ENCODE measurements around the gene UBE2M. TPM values are rescaled to one million over a fixed set of nuclear protein-coding genes. Genes with fewer than 3 reads are reported as not detected.
A peak's percentile ranks its signal among the peaks of the same experiment; 100 is the strongest.
"Not testable (repeated sequence)": the region's sequence is repeated elsewhere in the genome, so short reads cannot be mapped to it uniquely, and the experiment has no call there.

UBE2M gene
- total RNA-seq, 5 donors from 2014 or later (not counting 1 experiment from before 2014, with no cell fraction given): 35.6 to 53.5 (median 48.6) TPM

DNA sequence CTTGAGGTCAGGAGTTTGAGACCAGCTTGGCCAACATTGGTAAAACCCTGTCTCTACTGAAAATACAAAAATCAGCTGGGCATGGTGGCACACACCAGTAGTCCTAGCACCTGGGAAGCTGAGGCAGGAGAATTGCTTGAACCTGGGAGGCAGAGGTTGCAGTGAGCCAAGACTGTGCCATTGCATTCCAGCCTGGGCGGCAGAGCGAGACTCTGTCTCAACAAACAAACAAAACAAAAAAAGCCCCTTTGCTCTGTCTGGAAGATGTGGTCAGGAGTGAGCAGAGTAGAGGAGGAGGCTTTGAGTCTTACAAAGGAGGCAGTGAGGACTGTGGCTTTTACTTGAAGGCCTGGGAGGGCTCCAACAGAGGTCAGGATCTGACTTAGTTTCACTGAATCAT lies 19.2 kb upstream of the UBE2M start:
- not testable (repeated sequence) for DNase-seq

DNA sequence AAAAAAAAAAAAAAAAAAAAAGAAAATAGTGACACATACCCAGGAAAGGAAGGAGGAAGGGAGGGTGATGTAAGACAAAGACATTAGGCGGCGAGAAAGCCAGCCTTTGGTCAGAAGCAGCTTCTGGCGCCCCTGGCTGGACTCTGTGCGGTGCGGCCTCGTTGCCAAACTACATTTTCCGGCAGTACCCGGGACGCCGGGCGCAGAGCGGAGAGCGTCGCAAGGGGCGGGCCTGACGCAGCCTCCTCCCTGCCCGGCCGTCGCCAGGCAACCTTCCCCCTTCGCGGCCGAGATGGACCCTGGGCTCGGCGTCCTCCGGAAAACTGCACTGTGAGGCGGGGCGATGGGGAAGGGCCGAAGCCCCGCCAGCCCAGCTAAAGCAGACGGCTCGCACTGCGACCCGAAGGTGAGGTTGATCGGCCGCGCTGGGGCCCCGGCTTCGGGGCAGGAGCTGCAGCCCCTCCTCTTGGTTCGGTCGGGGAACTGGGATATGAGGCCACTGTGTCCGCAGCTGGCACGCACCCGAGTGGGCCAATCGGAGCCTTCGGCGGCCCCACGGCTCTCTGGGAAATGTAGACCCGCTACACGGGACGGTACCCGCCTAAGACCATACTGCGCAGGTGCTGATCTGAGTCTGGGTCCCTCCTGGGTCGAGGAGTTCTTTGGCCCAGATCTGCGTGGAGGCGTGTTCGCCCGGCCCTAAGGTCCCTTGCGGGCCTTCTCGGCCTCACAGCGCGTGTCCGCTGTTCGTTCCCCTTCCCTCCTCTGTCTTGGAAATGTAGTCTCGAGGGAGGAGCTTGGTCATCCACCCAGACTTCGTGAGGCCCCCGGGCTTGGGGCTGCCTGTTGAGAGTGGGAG lies 17.0 kb upstream of the UBE2M start:
- Histone ChIP-seq H3K36me3 (ENCODE audit: control insufficient read depth in 2 of 2, extremely low read depth in 1 of 2, insufficient read depth in 1 of 2, low read length in 1 of 2) (no peaks in the 10 kb centered on the region), H3K27ac (ENCODE audit: low read length) (peak overlapping the region; percentile 98), H3K9me3 (no peaks in the 10 kb centered on the region), H3K4me1 (ENCODE audit: control insufficient read depth in 1 of 2, extremely low read depth in 1 of 2, insufficient read depth in 2 of 2, low read length in 2 of 2) (peaks cover 12 to 46% of the 10 kb centered on the region in 2 experiments), H3K27me3 (replicated peaks in 1 of 2; ENCODE audit: control insufficient read depth in 2 of 2, extremely low read depth in 1 of 2, insufficient read depth in 2 of 2, low read length in 1 of 2) (no peaks in the 10 kb centered on the region), H3K4me3 (ENCODE audit: control insufficient read depth in 1 of 2, extremely low read depth in 1 of 2, low read length in 1 of 2) (peak overlapping the region; percentile 88 to 97)
- Mint-ChIP-seq H3K4me3 (peak overlapping the region; percentile 83 to 97 (median 93)), H3K27ac (peak overlapping the region; percentile 83 to 85), H3K36me3 (peaks cover 3% of the 10 kb centered on the region), H3K27me3 (no peaks in the 10 kb centered on the region), H3K9me3 (no peaks in the 10 kb centered on the region), H3K4me1 (peaks cover 40 to 43% (median 41%) of the 10 kb centered on the region in 3 donors)
- WGBS (ENCODE audit: insufficient coverage): under 1% methylated on average over 63 of the region's 66 CpGs
- ChIA-PET CTCF (interaction anchor here in 1 of 2 donors (0.8 to 2.0 kb wide), 3 partner anchors 55 to 62 kb away, joined by 3 to 12 read pairs (median 4); partner anchors contain the start of gene ZBTB45), POLR2A (interaction anchor here in 1 of 2 donors (0.6 kb wide), 3 partner anchors 54 to 266 kb away, joined by 4 to 9 read pairs (median 6); no protein-coding TSS in a partner anchor)
- ATAC-seq (replicated peaks in 1 of 4) (peak; percentile 33 to 35 (median 34)), DNase-seq (peak; percentile 32 to 87 (median 65))

More for the DNA sequence above, 19.2 kb upstream of the UBE2M start:
- POLR2A ChIA-PET; H3K27ac Mint-ChIP-seq; H3K9me3 Mint-ChIP-seq; H3K27me3 ChIP-seq (replicated peaks in 1 of 2; ENCODE audit: control insufficient read depth in 2 of 2, extremely low read depth in 1 of 2, insufficient read depth in 2 of 2, low read length in 1 of 2); H3K36me3 ChIP-seq (ENCODE audit: control insufficient read depth in 2 of 2, extremely low read depth in 1 of 2, insufficient read depth in 1 of 2, low read length in 1 of 2); H3K27me3 Mint-ChIP-seq; H3K4me3 ChIP-seq (ENCODE audit: control insufficient read depth in 1 of 2, extremely low read depth in 1 of 2, low read length in 1 of 2); H3K27ac ChIP-seq (ENCODE audit: low read length); H3K36me3 Mint-ChIP-seq; H3K9me3 ChIP-seq; ATAC-seq (replicated peaks in 1 of 4): not testable (repeated sequence)
- peaks cover 9 to 39% of the 10 kb centered on the region in 2 experiments for H3K4me1 ChIP-seq (ENCODE audit: control insufficient read depth in 1 of 2, extremely low read depth in 1 of 2, insufficient read depth in 2 of 2, low read length in 2 of 2)
- no CpG with 5 or more reads among the region's 2 CpGs for WGBS (ENCODE audit: insufficient coverage)
- CTCF ChIA-PET: interaction anchor here (1.0 to 1.6 kb wide), 2 partner anchors 56 to 57 kb away, joined by 4 to 5 read pairs; no protein-coding TSS in a partner anchor
- peaks cover 37 to 41% (median 39%) of the 10 kb centered on the region in 3 donors for H3K4me1 Mint-ChIP-seq
- peak overlapping the region in 2 of 3 donors; percentile 3 to 39 for H3K4me3 Mint-ChIP-seq

DNA sequence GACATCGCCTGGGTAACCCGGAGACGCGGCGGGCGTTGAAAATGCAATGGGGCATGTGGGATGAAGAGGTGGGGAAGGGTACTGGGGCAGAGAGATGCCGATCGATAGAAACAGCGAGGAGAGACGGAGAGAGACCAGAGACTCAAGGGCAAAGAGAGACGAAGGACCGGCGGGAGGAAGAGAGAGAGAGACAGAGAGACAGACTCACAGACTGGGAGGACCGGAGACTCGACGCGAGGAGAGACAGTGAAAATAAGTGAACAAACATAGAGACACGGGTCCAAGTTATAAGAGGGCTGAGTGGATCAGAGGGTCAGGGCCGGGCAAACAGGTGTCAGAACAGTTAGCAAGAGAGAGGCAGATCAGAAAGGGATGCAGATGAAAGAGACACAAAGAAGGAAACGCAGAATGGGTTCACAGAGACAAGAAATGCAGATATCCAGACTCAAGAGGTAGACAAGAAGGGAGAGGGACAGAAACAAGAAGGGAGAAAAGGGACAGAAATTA lies 15.3 kb upstream of the UBE2M start:
- no peaks in the 10 kb centered on the region for H3K9me3 ChIP-seq
- ATAC-seq (replicated peaks in 1 of 4): no peak
- Mint-ChIP-seq H3K27me3 (no peaks in the 10 kb centered on the region), H3K4me3 (peak overlapping the region; percentile 93 to 97 (median 97)), H3K4me1 (peaks cover 35 to 40% (median 37%) of the 10 kb centered on the region in 3 donors), H3K9me3 (no peaks in the 10 kb centered on the region), H3K36me3 (peaks cover 3% of the 10 kb centered on the region), H3K27ac (peak overlapping the region; percentile 100)
- H3K27me3 ChIP-seq (replicated peaks in 1 of 2; ENCODE audit: control insufficient read depth in 2 of 2, extremely low read depth in 1 of 2, insufficient read depth in 2 of 2, low read length in 1 of 2): no peaks in the 10 kb centered on the region
- peaks cover 12 to 46% of the 10 kb centered on the region in 2 experiments for H3K4me1 ChIP-seq (ENCODE audit: control insufficient read depth in 1 of 2, extremely low read depth in 1 of 2, insufficient read depth in 2 of 2, low read length in 2 of 2)
- no peak for DNase-seq
- ChIA-PET POLR2A (no interaction called here), CTCF (no interaction called here)
- WGBS (ENCODE audit: insufficient coverage): 2% methylated on average over 19 of the region's 20 CpGs
- peaks cover 0 to 7% of the 10 kb centered on the region in 2 donors for H3K36me3 ChIP-seq (ENCODE audit: control insufficient read depth in 2 of 2, extremely low read depth in 1 of 2, insufficient read depth in 1 of 2, low read length in 1 of 2)
- peak overlapping the region; percentile 56 to 79 for H3K4me3 ChIP-seq (ENCODE audit: control insufficient read depth in 1 of 2, extremely low read depth in 1 of 2, low read length in 1 of 2)
- peak overlapping the region; percentile 99 for H3K27ac ChIP-seq (ENCODE audit: low read length)

DNA sequence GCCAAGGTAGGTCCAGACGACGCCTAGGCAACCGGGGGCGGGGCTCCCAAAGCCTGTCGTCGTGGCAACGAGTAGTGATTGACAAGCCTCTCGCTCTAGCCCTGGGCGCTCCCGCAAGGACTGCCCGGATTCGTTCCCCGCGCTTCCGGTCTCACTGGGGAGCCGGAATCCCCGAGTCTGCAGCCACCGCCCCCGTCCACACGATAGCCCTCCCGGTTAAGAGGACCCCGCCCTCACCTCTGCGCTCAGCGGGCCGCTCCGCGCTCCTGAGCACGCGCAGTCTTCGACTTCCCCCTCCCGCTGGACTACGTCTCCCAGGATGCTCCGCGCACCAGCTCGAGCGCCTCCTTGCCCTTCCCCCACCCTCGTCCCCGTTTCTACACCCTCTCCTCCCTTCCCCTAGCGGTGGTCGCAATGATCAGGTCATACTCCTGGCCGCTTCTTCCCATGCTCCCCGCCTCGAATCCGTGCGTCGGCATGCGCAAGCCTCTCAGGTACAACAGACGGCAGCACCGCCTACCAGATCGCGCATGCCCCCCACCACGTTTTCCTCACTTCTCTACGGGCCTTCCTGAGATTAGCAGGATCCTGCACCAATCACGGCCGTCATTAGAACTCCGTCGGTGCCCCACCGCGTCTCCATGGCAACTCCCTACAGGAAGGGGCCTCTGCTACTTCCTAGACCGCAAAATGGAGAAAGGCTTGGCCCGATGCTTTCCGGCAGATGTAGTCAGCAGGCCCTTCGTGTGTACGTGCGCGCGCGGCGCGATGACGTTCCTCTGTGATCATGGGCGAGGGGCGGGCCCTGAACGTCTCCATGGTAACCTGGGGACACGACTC lies 14.6 kb upstream of the UBE2M start, which contains the start of gene MZF1:
MZF1 (minus strand) TSS at position 518 of the 840 bp plus-strand sequence. CDS start 1,946 bp downstream, outside the sequence.
- under 1% methylated on average over 73 of the region's 75 CpGs for WGBS (ENCODE audit: insufficient coverage)
- ChIA-PET POLR2A (interaction anchor here in 1 of 2 donors (0.5 kb wide), 1 partner anchor 20 kb away, joined by 6 read pairs; no protein-coding TSS in a partner anchor), CTCF (no interaction called here)
- Mint-ChIP-seq H3K9me3 (no peaks in the 10 kb centered on the region), H3K27me3 (no peaks in the 10 kb centered on the region), H3K4me1 (peaks cover 32 to 42% (median 33%) of the 10 kb centered on the region in 3 donors), H3K4me3 (peak within 1 kb of the TSS; percentile 93 to 97 (median 97)), H3K36me3 (peaks cover 5% of the 10 kb centered on the region), H3K27ac (peak within 1 kb of the TSS; percentile 100)
- H3K27ac ChIP-seq (ENCODE audit: low read length): peak within 1 kb of the TSS; percentile 99
- H3K9me3 ChIP-seq: no peaks in the 10 kb centered on the region
- H3K4me1 ChIP-seq (ENCODE audit: control insufficient read depth in 1 of 2, extremely low read depth in 1 of 2, insufficient read depth in 2 of 2, low read length in 2 of 2): peaks cover 12 to 46% of the 10 kb centered on the region in 2 experiments
- peak within 1 kb of the TSS; percentile 79 to 84 for H3K4me3 ChIP-seq (ENCODE audit: control insufficient read depth in 1 of 2, extremely low read depth in 1 of 2, low read length in 1 of 2)
- DNase-seq (peak; percentile 99 to 100 (median 100)), ATAC-seq (replicated peaks in 1 of 4) (peak; percentile 75 to 79 (median 78))
- H3K27me3 ChIP-seq (replicated peaks in 1 of 2; ENCODE audit: control insufficient read depth in 2 of 2, extremely low read depth in 1 of 2, insufficient read depth in 2 of 2, low read length in 1 of 2): no peaks in the 10 kb centered on the region
- peaks cover 0 to 7% of the 10 kb centered on the region in 2 donors for H3K36me3 ChIP-seq (ENCODE audit: control insufficient read depth in 2 of 2, extremely low read depth in 1 of 2, insufficient read depth in 1 of 2, low read length in 1 of 2)

DNA sequence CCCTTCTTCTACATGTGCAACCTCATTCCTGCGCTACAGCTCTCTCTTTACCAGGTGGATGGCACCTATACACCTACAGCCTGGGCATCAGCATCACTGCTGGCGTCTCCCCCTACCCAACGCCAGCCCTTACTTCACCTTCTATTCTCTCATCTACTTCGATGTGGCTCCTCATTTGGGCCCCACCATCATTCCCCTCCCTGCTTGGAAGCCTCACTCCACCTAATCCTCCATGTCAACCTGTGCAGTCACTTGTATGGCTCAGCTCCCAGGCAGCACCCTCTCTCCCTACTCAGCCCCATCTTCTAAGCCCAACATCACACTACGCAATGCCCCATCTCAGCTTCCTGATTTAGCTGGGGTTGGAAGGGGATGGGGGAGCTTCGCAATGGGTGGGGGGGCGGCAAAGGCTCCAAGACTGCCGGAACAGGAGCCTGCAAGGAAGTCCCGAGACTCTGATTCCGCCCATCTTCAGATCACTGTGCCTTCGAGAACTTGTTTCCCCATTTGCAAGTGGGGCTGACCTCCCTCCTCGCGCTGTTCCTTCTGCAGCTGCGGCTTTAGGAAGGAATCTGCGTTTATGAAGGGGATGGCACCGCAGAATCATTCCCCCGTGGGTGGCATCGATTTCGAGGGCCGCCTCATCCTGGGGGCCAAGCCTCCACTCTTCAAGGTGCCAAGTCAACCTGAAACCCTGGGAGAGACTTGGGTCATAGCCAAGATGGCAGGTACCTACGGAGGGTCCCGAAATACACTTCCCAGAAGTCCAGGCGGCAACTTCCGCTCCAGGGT lies 13.8 kb upstream of the UBE2M start:
- H3K4me3 Mint-ChIP-seq: peak overlapping the region; percentile 93 to 97 (median 97)
- peak overlapping the region; percentile 79 to 84 for H3K4me3 ChIP-seq (ENCODE audit: control insufficient read depth in 1 of 2, extremely low read depth in 1 of 2, low read length in 1 of 2)
- DNase-seq: peak in 3 of 35 experiments; percentile 2 to 23 (median 11)
- peak overlapping the region; percentile 99 for H3K27ac ChIP-seq (ENCODE audit: low read length)
- ChIA-PET POLR2A (interaction anchor here (0.5 to 0.6 kb wide), 3 partner anchors 19 to 34 kb away, joined by 3 to 6 read pairs (median 4); no protein-coding TSS in a partner anchor), CTCF (no interaction called here)
- no peak for ATAC-seq (replicated peaks in 1 of 4)
- H3K27me3 Mint-ChIP-seq: no peaks in the 10 kb centered on the region
- WGBS (ENCODE audit: insufficient coverage): 38% methylated on average over 21 of the region's 24 CpGs
- H3K36me3 ChIP-seq (ENCODE audit: control insufficient read depth in 2 of 2, extremely low read depth in 1 of 2, insufficient read depth in 1 of 2, low read length in 1 of 2): peaks cover under 1 to 8% of the 10 kb centered on the region in 2 donors
- H3K9me3 Mint-ChIP-seq: no peaks in the 10 kb centered on the region
- peaks cover 6% of the 10 kb centered on the region for H3K36me3 Mint-ChIP-seq
- H3K4me1 Mint-ChIP-seq: peaks cover 30 to 35% (median 30%) of the 10 kb centered on the region in 3 donors
- H3K9me3 ChIP-seq: no peaks in the 10 kb centered on the region
- H3K27ac Mint-ChIP-seq: peak overlapping the region; percentile 100
- no peaks in the 10 kb centered on the region for H3K27me3 ChIP-seq (replicated peaks in 1 of 2; ENCODE audit: control insufficient read depth in 2 of 2, extremely low read depth in 1 of 2, insufficient read depth in 2 of 2, low read length in 1 of 2)
- peaks cover 12 to 42% of the 10 kb centered on the region in 2 experiments for H3K4me1 ChIP-seq (ENCODE audit: control insufficient read depth in 1 of 2, extremely low read depth in 1 of 2, insufficient read depth in 2 of 2, low read length in 2 of 2)
